Lung microvascular endothelial cell (primary cell): Measurements from ENCODE around the gene RNF212. TPM values are rescaled to one million over a fixed set of nuclear protein-coding genes. Genes with fewer than 3 reads are reported as not detected.
"Not testable (repeated sequence)": the region's sequence is repeated elsewhere in the genome, so short reads cannot be mapped to it uniquely, and the experiment has no call there.

ENCODE experiments used
- DNase-seq, 2 donors: peaks; one replicate each; pipeline versions ENCODE4 v3.0.0 to v3.0.0-alpha.2; 2010; ENCODE audit warnings: low read depth in 2 of 2
- total RNA-seq: library from RNA; depleted of rRNA; stranded (reverse); fragments of >200 nt; gene quantifications from 2 replicates; pipeline ENCODE4 v1.2.1, GENCODE V29; 2014

Gene RNF212, protein sequence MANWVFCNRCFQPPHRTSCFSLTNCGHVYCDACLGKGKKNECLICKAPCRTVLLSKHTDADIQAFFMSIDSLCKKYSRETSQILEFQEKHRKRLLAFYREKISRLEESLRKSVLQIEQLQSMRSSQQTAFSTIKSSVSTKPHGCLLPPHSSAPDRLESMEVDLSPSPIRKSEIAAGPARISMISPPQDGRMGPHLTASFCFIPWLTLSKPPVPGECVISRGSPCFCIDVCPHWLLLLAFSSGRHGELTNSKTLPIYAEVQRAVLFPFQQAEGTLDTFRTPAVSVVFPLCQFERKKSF
- 0.22 and 0.79 TPM in 2 replicates for total RNA-seq

DNA sequence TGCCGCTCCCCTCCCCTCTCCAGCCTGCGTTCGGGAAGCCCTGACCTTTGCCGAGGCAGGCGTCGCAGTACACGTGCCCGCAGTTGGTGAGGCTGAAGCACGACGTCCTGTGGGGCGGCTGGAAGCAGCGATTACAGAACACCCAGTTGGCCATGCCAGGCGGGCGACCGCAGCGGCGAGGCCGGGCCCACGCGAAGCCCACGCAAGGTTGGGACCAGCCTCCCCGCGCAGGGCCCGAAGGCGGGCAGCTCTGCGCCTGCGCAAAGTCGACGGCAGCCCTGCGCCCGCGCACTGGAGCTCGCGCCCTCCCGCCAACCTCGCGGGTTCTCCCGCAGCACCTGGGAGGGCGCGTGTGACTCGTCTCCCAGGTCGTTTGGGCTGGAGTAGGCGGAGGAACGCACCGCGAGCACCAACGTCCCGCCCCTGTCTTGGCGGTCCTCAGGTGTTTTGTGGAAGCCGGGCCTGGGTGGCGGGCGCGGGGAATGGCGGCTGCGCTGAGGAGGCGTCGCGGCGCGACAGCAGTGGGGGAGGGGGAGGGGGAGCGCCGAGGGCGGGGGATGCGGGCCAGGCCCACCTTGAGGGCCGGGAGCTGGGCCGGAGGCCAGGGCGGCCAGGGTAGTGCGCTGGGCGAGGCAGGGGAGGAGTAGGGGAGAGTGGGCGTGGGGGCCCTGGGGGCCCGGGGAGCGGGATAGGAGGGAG lies at the start of gene RNF212:
TSS of gene RNF212 (minus strand) at position 254 of the 699 bp plus-strand sequence. CDS start at position 154, 100 bp downstream.
- DNase-seq: peak in 1 of 2 donors; percentile 20

GRCh38 chr4:1160351-1160750 lies 47.0 kb upstream of the RNF212 start:
- DNase-seq: no peak

- DNase-seq: no peak
These were observed 42.7 kb upstream of the RNF212 start for GRCh38 chr4:1156069-1156468.

DNA sequence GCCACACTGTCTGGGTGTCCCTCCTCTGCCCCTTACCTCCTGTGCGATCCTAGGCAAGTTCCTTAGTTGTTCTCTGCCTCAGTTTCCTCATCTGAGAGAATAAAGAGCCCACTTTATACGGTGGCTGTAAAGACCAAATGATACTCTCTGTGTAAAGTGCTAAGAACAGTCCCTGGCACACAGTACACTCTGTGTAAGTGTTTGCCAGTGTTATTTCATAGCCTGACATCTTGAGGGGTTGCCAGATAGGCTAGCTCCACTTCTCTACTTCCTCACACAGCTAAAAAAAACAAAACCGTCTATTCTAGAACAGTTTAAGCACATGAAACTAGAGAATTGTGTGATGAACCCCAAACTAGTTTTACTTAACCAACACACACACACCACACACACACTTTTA lies 42.0 kb upstream of the RNF212 start:
- DNase-seq: no peak

DNA sequence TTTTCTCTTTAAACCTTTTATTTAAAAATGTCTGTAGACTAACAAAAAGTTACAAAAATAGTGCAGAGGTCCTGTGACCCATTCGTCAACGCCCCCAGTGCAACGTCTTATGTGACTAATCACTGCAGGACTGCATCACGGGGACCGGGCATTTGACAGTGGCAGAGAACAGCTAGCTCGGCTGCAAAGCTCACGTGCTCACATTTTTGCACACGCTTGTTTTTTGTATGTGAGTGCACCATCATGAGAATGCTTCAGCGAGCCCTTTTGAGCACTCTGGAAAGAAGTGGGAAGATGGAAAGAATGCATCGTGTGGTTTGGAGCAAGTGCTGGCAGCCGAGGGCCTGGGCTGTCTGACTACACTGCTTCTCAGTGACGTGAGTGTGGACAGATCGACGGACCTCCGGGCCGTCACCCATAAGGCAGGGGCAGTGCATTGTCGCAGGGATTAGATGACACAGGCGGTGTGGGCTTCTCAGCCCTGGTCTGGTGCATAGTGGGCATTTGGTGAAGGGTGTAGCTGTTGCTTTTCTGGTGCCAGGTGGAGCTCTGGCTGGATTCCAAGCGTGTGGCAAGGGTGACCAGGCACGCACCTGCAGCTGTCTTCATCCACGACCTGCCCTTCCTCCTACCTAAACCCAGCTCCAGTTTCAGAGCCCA lies 41.3 kb upstream of the RNF212 start:
- DNase-seq: no peak

- DNase-seq: no peak
These were observed 40.8 kb upstream of the RNF212 start for GRCh38 chr4:1154126-1154522.

GRCh38 chr4:1153567-1154090 lies 40.3 kb upstream of the RNF212 start:
- DNase-seq: no peak

DNA sequence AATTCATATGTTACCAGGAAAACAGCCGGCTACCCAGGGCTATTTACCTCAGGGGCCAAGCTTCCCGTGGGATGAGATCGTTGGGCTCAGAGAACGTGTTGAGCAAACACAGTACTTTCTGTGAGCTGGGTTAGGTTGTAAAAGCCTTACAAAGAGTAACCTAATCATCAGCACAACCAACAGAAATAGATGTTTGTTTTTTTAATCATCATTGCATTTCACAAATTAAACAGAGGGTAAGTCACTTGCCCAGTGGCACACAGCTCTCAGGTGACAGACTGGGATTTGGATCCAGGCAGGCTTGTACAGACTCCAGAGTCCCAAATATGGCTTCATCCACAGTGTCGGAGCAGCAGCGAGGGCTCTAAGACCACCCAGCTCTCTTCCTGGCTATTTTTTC lies 38.9 kb upstream of the RNF212 start:
- DNase-seq: no peak

GRCh38 chr4:1151541-1151940 lies 38.2 kb upstream of the RNF212 start:
- DNase-seq: no peak

GRCh38 chr4:1150875-1151274 lies 37.5 kb upstream of the RNF212 start:
- DNase-seq: no peak

- DNase-seq: no peak
These were observed 26.5 kb upstream of the RNF212 start for GRCh38 chr4:1139860-1140259.

GRCh38 chr4:1137850-1138249 lies 24.5 kb upstream of the RNF212 start:
- no peak for DNase-seq

DNA sequence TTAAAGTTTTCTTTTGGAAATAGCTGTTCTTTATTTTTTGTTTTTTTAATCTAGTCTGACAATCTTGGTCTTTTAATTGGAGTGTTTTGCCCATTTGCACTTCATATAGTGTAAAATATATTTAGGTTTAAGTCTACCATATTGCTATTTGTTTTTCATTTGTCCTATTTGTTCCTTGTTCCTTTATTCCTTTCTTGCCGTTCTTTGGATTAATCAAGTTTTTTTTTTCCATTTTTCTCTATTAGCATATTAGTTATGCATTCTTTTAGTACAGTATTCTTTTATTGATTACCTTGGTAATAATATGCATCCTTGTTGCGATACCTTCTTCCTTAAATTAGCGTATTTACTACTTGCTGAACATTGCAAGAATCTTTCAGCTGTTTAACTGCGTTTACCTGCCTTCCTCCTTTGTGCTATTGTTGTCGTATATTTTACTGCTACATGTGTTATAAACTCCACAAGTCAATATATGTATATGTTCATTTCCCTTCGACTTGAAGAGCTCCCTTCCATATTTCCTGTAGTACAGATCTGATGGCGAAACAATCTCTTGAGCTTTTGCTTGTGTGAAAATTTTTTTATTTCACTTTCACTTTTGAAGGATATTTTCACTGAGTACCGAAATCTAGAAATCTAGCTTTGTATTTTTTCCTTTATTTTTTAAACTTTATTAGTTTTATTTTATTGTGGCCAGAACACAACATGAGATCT lies 23.9 kb upstream of the RNF212 start:
- DNase-seq: no peak

GRCh38 chr4:1136048-1136447 lies 22.7 kb upstream of the RNF212 start:
- no peak for DNase-seq

DNA sequence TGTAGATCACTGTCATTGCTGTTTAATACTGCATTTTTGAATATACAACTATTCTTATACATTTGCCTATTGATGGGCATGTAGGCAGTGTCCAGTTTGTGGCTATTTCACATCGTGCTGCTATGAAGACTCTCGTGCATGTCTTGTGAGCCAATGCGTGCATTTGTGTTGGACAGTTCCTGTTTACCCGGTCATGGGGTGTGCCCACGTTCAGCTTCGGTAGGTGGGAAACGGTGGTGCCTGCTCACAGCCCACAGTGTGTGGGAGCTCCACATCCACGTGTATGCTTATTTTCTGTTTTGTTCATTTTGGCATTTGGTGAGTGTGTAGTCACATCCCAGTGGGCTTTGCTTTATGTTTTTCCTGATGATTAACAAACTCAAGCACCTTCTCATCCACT lies 19.7 kb upstream of the RNF212 start:
- no peak for DNase-seq

DNA sequence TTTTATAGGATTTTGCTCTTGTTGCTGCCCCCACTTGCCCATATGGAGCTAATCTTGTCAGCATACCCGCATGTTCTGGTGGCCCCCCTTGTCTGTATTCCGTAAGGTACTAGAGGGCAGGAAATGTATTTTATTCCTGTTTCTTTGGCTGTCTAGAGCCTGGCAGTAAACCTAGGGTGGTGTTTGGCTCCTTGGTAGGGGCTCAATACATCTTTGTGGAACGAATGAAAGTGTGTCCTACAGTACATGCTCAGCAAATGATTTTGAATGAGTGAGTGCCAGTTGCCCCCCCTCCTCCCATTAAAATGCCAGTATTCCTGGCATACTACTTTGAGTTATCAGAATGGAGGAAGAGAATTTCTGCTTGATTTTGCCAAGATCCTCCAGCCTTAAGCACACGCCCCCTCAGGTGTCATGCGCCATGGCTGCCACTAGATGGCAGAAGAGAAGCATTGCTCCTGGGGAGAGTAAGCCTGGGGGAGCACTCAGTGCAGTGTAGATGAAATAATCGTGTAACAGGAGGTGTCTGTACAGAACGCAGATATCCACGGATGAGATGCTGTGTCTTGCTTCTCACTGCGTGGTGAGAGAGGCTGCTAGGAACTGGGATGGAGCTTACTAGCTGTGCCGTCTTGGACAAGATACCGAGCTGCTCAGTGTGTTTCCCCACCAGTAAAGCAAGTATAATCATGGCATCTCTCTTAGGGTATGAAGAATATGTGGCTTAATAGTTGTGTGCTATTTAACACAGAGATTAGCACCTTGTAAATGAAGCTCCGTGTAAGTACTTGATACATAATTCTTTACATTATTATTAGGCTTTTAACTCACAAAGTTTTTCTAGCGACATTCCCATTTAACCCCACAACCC lies 17.2 kb upstream of the RNF212 start:
- DNase-seq: peak; percentile 77 to 83

GRCh38 chr4:1126506-1126905 lies 13.1 kb upstream of the RNF212 start:
- DNase-seq: no peak

DNA sequence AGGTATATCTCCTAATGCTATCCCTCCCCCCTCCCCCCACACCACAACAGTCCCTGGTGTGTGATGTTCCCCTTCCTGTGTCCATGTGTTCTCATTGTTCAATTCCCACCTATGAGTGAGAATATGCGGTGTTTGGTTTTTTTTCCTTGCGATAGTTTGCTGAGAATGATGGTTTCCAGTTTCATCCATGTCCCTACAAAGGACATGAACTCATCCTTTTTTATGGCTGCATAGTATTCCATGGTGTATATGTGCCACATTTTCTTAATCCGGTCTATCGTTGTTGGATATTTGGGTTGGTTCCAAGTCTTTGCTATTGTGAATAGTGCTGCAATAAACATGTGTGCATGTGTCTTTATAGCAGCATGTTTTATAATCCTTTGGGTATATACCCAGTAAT lies 12.1 kb upstream of the RNF212 start:
- DNase-seq: not testable (repeated sequence)

DNA sequence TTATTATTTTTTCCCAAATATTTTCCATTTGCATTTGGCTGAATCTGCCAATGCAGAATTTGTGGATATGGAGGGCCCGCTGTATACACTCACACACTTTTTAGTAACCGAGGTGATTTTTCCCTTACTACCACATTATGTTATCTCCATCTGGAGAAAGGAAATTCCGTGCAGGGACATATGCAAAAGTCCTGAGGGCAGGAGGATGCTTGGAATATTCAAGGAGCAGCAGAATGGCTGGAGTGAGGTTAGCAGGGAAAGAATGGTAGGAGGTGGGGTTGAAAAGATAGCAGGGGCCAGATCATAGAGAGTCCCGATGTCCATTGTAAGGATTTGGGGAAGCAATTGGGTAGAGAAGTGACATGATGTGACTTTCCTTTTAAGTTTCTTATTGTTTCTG lies 11.5 kb upstream of the RNF212 start:
- no peak for DNase-seq

- DNase-seq: no peak
These were observed 9.1 kb upstream of the RNF212 start for GRCh38 chr4:1122505-1122904.

- no peak for DNase-seq
These were observed 3.5 kb upstream of the RNF212 start for GRCh38 chr4:1116838-1117237.
